Measurements from ENCODE around the gene MMP14.

Gene MMP14

GRCh38 chr14:22885975-22886374 is 49.6 kb downstream of the MMP14 start:
- Histone ChIP-seq H3K4me1 (ENCODE audit: low read length) (peaks cover 5% of the 10 kb centered on the region; the same call in 1 of the 2 replicates), H3F3A (ENCODE audit: insufficient read depth, low read length) (peaks cover 24% of the 10 kb centered on the region), H3K9me3 (replicated peaks; ENCODE audit: insufficient read depth, low read length) (no peaks in the 10 kb centered on the region), H3K4me3 (ENCODE audit: low read length) (peak overlapping the region; percentile 62; the same call in 1 of the 2 replicates), H3K27ac (ENCODE audit: low read length) (peak overlapping the region; percentile 97; the same call in 1 of the 2 replicates), H4K20me1 (ENCODE audit: insufficient read depth, low read length) (no peaks in the 10 kb centered on the region), H2AFZ (ENCODE audit: low read length) (no peak overlapping the region), H3K4me2 (ENCODE audit: low read depth, low read length) (peak overlapping the region; percentile 79; the same call in 1 of the 2 replicates), H3K27me3 (replicated peaks; ENCODE audit: insufficient read depth, low read length) (no peaks in the 10 kb centered on the region), H3K79me2 (ENCODE audit: low read length) (no peaks in the 10 kb centered on the region), H3K9ac (ENCODE audit: low read length) (peak overlapping the region; percentile 82; the same call in 1 of the 2 replicates), H3K36me3 (replicated peaks; ENCODE audit: insufficient read depth, low read length) (no peaks in the 10 kb centered on the region), H3K9me2 (replicated peaks; ENCODE audit: insufficient read depth, low read length) (no peaks in the 10 kb centered on the region)
- DNase-seq = no peak
- TF ChIP-seq CTCF (IDR thresholded peaks at IDR 0.05; ENCODE audit: low read length) (no peak), EZH2 (optimal IDR thresholded peaks at IDR 0.05; ENCODE audit: low read depth, low read length) (no peak), EZH2phosphoT487 (IDR thresholded peaks at IDR 0.05; ENCODE audit: low read length) (no peak)

GRCh38 chr14:22886500-22887259 is 50.3 kb downstream of the MMP14 start:
- Histone ChIP-seq H3K9me3 (replicated peaks; ENCODE audit: insufficient read depth, low read length) (no peaks in the 10 kb centered on the region), H3K9ac (ENCODE audit: low read length) (peak overlapping the region; percentile 82), H4K20me1 (ENCODE audit: insufficient read depth, low read length) (no peaks in the 10 kb centered on the region), H3K36me3 (replicated peaks; ENCODE audit: insufficient read depth, low read length) (no peaks in the 10 kb centered on the region), H3K4me2 (ENCODE audit: low read depth, low read length) (peak overlapping the region; percentile 79), H3K79me2 (ENCODE audit: low read length) (no peaks in the 10 kb centered on the region), H3K27ac (ENCODE audit: low read length) (peak overlapping the region; percentile 97), H3K4me3 (ENCODE audit: low read length) (peak overlapping the region; percentile 62), H2AFZ (ENCODE audit: low read length) (peak overlapping the region; percentile 61; the same call in 1 of the 2 replicates), H3K27me3 (replicated peaks; ENCODE audit: insufficient read depth, low read length) (no peaks in the 10 kb centered on the region), H3K4me1 (ENCODE audit: low read length) (peaks cover 5% of the 10 kb centered on the region; the same call in 1 of the 2 replicates), H3F3A (ENCODE audit: insufficient read depth, low read length) (peaks cover 24% of the 10 kb centered on the region), H3K9me2 (replicated peaks; ENCODE audit: insufficient read depth, low read length) (no peaks in the 10 kb centered on the region)
- TF ChIP-seq CTCF (IDR thresholded peaks at IDR 0.05; ENCODE audit: low read length) = peak; percentile 39
- TF ChIP-seq EZH2phosphoT487 (IDR thresholded peaks at IDR 0.05; ENCODE audit: low read length) = no peak
- peak; percentile 80 for DNase-seq

- H3K79me2 ChIP-seq (ENCODE audit: low read length) = no peaks in the 10 kb centered on the region
- no peaks in the 10 kb centered on the region for H3K36me3 ChIP-seq (replicated peaks; ENCODE audit: insufficient read depth, low read length)
- TF ChIP-seq CTCF (IDR thresholded peaks at IDR 0.05; ENCODE audit: low read length) (no peak), EZH2 (optimal IDR thresholded peaks at IDR 0.05; ENCODE audit: low read depth, low read length) (no peak), EZH2phosphoT487 (IDR thresholded peaks at IDR 0.05; ENCODE audit: low read length) (no peak)
- no peaks in the 10 kb centered on the region for H3K9me3 ChIP-seq (replicated peaks; ENCODE audit: insufficient read depth, low read length)
- no peaks in the 10 kb centered on the region for H3K9me2 ChIP-seq (replicated peaks; ENCODE audit: insufficient read depth, low read length)
- peak; percentile 84 for DNase-seq
- H2AFZ ChIP-seq (ENCODE audit: low read length) = peak overlapping the region; percentile 61; the same call in 1 of the 2 replicates
- H3F3A ChIP-seq (ENCODE audit: insufficient read depth, low read length) = peaks cover 24% of the 10 kb centered on the region
- peaks cover 5% of the 10 kb centered on the region; the same call in 1 of the 2 replicates for H3K4me1 ChIP-seq (ENCODE audit: low read length)
- no peaks in the 10 kb centered on the region for H3K27me3 ChIP-seq (replicated peaks; ENCODE audit: insufficient read depth, low read length)
- peak overlapping the region; percentile 79 for H3K4me2 ChIP-seq (ENCODE audit: low read depth, low read length)
- H4K20me1 ChIP-seq (ENCODE audit: insufficient read depth, low read length) = no peaks in the 10 kb centered on the region
- H3K27ac ChIP-seq (ENCODE audit: low read length) = peak overlapping the region; percentile 97
- peak overlapping the region; percentile 62 for H3K4me3 ChIP-seq (ENCODE audit: low read length)
- H3K9ac ChIP-seq (ENCODE audit: low read length) = peak overlapping the region; percentile 82
Measured at GRCh38 chr14:22887260-22887989, 51.0 kb downstream of the MMP14 start.

Measured in MM.1S (cell line).